Measurements from ENCODE around the gene KCNJ3.
A peak's percentile ranks its signal among the peaks of the same experiment; 100 is the strongest.

KCNJ3 gene

DNA sequence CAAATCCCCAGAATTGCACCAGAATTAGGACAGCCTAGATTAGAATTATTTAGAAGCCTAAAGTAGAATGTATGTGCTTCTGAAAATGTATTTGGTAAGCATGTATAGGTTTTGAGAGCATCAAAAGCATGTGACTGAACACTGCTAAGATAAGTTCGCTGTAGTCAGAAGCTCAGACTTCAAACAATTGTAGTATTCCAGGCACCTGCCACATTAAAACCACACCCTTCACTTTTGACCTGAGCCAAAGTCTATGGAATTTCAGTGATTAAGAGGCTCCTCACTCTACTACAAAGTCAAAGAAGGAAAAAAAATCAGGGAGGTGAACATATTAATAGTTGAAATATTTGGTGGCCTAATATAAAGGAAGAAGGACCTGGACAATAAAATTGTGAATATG, 8.2 kb downstream of the KCNJ3 start:
- peak; percentile 43 for DNase-seq (ENCODE audit: low spot score)

DNA sequence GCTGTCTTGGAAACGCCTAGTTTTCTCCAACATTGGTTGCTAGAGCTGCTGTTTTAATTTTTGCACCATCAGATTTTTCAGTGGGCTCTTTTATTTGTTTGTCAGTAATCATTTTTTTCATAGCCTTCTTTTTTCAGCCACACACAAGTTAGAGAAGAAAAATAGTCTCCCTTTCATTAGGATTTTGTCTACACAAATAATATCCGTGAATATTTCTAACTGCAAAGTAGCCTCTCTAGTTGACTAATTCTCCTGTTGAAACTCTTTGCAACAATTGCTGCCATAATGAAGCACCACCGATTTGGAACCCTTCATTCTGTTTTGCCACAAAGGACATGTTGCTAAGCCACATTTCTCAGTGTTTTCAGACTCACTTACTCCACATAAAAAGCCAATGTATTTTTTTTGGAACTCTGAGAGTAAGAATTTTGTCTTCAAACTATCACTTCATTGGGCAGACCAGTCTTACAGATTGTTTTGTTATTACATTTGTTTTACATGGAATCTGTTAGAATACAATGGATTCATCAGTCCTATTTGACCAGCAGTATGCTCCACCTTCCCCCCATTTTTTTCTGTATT, 9.6 kb downstream of the KCNJ3 start:
- DNase-seq (ENCODE audit: low spot score): no peak

DNA sequence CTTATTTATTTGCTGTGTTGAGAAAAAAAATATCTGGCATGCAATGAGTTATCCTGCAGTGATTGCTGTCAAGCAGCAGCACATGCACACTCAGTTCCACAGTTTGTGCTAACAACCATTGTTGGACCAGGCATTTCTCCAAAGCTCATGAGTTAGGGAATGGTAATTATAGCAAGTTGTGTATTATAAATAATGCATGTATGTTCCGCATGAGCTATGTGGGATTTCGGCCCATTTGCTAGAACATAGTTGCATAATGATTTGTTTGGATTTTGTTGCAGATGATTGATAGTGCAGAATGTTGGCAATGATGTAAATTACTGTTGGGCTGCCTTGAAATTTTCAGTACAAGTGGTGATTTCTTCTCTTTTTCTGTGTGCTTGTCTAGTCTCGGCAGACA, 10.7 kb downstream of the KCNJ3 start:
- no peak for DNase-seq (ENCODE audit: low spot score)

DNA sequence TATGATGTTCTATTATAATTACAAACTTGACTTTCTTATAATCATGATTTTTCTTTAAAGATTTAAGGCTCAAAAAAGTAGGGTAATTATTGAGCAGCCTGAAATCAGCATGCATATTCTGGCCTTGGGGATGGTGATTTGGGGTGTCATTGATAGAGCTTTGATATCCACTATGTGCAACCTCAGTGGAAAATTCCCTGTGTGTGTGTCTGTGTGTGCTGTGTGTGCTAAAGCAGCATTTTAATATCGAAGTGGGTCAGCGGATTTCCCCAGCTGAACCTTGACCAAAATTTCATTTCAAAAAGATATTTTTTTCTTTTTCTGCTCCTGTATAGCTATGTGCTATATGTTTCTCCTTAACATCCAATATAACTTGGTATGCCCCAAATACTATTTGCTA, 11.6 kb downstream of the KCNJ3 start:
- no peak for DNase-seq (ENCODE audit: low spot score)

DNA sequence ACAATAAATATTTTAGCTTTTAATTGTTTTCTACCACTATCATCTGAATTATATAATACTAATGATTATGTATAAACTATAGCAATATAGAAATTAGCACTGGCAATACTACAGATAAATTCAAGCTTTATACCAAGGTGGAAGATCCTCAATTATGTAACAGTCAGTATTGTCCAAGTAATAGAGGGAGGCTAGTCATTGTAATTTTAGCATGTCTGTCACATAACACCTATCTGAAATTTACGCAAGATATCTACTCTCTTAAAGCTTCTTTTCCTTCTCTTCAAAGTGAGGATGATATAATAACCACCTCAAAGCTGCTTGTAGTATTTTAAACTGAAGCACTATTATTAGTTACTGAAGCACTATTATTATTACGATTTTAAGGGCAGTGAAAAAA, 12.2 kb downstream of the KCNJ3 start:
- no peak for DNase-seq (ENCODE audit: low spot score)

DNA sequence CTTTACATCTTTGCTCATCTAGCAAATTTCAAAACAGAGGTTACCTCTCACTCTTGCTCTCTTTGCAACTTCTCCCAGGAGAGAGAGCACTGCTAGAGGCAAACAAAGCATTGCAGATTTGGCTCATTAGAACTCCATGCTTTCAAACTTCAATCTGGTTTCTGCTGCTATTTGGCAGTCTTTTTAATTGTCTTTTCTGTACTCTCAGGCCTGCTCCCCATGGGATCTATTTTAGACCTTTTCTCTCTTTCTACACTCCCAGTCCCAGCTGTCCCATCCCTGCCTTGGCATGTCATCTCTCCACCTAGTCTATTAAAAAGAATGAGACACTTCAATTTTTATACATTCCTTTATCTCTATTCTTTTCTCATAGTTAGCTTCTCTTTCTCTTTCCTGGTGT, 15.2 kb downstream of the KCNJ3 start:
- no peak for DNase-seq (ENCODE audit: low spot score)

DNA sequence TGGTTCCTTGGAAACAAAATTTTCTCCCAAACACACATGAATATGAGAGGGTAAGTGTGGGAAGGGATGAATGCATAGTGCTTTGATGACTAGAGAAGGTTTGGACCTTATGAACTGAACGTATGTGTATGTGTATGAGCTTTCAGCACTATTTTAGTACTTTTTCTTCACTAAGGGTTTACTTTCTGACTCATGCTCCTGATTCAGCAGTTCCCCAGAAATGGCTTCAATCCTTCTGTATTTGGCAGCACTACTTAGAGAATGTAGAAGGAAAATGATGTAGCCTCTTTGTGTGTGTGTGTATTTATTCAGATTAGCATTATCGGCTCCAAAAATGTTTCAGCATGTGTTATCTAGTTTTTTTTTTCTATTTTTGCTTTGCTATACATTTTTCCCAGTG, 22.2 kb downstream of the KCNJ3 start:
- DNase-seq (ENCODE audit: low spot score): no peak

DNA sequence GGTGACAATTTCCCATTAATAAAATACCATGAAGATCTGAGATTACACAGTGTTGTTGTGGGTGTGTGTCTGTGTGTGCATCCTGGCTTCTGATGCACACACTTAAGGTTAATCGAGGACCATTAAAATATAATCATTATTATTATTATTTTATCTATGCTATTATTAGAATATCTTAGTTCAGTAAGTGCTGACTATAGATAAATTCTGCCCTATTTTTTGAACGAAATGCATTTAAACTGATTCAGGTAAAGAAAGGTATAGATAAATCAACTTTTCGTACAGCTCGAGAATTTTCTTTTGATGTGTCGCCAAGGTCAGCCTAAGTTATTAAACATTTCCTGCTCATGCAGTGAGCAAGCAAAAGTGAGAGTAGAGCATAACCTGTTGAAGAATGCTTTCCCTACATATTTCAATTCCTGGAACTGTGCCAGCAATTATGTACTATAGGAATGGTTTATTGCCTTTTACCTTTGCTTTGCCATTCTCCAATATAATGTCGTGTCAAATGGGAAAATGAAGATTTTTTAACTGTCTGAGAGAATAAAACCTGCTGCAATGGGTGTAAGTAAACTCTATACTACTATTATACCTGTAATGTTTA, 25.8 kb downstream of the KCNJ3 start:
- DNase-seq (ENCODE audit: low spot score): no peak

DNA sequence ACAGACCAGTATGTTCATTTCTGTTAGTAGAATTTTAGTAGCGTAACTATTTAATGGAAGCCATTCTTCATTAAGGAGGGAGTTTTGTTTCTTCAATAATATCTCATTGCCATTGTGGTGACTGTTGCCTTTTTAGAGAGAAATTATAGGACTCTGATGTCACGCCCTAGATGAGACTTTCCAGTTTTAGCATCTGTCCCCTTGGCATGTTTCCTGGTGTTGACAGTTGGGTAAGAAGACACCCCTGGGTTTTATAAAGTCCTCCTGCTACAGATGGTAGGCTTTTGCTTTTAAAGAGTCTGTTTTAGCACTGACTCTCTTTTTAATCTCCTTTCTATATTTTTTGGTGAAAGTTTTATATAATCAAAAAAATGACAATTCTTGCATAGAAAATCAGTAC, 41.9 kb downstream of the KCNJ3 start:
- DNase-seq (ENCODE audit: low spot score): no peak

DNA sequence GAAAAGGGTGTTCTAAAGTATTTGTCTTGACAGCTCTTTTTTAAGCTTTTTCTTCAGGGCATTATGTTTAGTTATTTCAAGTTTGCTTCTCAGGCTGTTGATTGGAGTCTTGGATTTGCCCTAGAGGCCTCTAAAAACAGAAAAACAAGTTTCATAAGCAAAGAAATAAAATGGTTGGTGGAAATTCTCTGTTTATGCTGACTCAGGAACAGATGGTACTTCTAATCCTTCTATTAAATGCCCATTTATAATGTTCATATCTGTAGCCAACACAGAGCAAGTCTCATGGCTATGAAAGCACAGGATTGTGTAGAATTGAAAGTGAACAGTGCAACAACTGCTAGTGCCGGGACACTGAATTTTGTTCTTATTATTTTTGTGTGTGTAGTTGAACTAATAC, 60.4 kb downstream of the KCNJ3 start:
- no peak for DNase-seq (ENCODE audit: low spot score)

DNA sequence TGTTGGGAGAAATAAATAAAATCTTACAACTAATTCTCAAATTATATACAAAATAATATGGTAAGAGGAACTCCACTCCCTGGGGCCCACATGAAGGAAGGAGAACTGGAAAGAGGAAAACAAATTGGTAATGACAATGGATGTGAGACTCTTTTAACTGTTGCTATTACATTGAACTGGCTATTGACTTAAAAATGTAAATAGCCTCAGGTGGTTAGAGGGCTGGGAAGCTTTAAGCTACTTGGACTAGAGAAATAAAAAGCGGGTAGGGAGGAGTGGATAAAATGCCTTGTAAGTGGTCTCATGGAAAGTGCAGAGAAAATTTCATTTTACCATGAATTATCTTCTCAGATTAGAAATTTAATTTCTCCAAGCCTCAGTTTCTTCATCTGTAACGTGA, 64.1 kb downstream of the KCNJ3 start:
- DNase-seq (ENCODE audit: low spot score): no peak

DNA sequence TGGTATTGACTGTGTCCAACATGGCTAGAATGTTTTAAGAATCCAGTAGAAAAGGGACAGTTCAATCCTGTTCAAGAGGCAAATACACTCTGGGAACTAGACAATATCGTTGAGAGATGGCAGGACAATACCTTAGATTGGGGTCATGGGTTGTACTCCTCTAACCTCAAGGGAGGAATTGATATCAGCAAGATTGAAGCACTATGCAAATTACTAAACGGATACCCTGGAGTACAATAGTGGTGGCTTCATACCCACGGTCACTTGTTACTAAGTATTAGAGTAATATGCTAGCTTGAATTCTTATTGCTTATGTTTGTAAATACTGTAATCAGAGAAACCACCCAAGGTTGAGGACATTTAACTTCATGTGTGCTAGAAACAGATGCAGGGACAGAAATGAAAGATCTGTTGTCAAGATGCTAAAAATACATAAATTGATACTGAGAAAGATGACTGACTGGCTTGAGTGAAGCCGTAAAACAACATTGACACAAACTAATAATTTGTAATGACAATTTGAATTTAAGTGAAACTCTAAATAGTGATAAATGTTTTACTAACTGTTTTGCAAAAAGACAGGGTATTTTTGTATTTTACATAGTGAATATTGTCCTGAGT, 73.3 kb downstream of the KCNJ3 start:
- no peak for DNase-seq (ENCODE audit: low spot score)

DNA sequence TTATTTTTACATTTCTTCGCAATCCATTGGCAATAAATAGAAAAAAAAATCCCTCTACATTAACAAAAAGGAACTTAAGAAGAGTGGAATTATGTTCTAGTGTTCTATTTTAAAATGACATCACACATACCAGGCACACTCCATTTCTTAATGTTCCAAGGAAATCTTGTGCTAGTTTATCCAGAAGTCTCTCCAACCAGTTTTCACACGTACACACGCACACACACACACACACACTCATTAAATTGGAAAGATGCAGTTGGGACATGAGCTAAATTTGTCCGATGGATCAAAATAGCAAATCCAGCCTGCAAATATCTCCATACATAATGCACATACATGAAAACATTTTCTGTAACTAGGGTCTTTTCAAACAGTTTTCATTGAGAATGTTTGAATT, 78.3 kb downstream of the KCNJ3 start:
- DNase-seq (ENCODE audit: low spot score): no peak

DNA sequence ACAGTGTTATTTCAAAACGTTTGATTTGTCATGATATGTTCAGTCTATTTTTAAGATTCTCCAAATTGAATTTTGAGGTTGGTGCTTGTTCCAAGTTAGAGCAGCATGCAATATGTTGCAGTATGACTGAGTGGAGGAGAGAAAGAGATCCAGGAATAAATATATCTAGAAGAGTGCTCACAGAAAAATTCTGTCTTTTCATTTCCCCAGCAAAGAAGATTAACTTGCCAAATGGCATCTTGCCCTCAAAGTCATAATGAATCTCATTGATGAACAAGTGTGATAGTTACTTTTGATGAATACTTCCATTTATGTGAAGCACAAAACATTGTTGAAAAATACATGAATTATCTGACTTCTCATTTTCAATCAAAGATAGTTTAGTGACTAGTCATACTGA, 95.9 kb downstream of the KCNJ3 start:
- DNase-seq (ENCODE audit: low spot score): no peak

DNA sequence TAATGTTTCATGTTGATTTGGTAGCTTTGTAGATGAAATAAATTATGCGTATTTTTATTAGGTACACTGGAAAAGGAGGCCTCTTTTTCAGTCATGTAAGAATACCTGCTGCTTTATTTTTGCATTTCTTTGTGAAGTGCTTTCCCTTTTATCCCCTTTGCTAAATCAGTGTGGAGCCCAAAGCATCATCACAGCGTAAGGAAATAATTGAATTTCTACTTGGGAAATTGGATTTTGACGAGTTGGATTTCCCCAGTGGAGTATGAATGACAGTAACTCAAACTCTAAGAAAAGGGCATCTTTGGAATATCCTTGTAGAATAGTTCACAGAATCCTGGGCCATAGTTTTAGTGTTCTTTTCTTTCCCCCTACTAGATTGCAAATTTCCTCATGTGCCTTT, 97.2 kb downstream of the KCNJ3 start:
- DNase-seq (ENCODE audit: low spot score): no peak

DNA sequence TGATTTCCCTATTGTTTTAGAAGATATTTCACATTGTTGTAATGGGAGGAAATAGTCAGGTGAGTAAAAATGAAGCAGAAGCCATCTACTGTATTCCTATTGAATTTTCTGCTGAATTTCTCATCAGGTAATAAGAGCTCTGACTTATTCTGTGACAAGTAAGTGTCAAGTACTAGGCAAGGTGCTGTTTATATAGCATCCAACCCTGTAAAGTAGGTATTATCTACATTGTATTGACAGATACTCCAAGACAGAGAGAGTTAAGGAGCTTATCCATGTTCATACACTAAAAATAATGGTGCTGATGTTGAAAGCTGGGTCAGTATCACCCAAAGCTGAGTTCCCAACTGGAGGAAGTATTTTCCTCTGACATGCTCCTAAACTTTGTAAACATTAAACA, 106.0 kb downstream of the KCNJ3 start:
- no peak for DNase-seq (ENCODE audit: low spot score)

DNA sequence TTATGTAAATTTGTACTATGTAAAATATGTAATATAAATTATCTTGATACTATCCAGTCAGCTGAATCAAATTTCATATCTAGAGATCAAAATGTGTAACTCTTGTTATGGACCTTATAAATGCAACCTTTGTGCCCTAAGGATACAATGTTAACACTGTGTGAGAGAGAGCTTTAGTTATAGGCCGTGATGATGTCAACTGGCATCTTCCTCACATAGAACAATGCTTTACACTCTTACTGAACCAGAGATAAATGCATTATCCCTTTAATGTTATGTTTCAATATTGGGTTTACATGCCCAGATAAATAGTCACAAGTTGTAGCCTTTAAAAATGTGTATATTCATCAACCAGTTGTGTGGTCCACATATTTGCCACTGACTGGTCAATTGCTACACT, 115.1 kb downstream of the KCNJ3 start:
- no peak for DNase-seq (ENCODE audit: low spot score)

DNA sequence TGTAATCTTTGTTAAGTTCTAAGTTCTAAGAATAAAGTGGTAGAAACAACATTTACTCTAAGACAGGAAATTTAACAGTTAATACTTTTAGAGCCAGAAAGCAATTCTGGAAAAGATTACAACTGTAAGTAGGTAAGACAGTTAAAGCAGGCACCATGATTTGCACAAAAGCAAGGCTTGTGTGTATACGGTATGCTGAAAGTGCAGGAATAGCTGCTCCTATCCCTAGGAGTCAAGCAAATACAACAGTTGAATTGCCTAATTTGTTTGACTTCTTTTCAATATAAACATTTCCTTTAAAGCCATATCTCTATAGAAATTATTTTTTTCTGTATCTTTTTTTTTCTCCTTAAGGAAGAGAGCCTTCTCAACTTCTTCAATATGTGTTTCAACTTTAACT, 116.4 kb downstream of the KCNJ3 start:
- DNase-seq (ENCODE audit: low spot score): no peak

DNA sequence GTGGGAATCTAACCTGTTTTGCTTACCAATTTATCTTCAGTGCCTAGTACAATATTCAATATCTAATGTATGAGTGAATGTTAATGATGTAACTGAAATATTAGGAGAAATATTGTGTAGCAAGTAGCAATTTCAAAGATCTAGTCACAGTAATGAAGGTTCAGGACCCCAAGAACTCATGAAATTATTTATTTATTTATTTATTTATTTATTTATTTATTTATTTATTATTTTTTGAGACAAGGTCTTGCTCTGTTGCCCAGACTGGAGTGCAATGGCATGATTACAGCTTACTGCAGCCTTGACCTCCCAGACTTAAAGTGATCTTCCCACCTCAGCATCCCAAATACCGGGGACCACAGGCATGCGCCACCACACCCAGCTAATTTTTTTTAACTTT, 126.9 kb downstream of the KCNJ3 start:
- no peak for DNase-seq (ENCODE audit: low spot score)

DNA sequence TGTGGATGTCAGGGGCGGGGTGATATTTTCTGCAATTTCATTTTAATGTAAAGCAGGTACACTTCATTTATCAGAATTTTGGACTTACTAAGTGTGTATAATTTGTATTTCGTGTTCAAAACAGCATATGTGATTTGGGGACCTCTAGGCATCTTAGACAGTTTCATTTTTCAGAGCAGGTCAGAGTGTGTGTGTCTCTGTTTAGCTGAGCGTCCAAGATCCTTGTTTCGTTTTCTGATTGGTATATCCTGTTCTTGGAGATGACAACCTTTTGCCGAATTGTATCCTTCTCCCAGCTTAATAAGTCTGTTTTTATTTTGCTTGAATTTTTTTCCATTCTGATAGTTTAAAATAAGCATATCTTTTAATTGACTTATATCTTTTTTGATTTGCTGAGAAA, 128.3 kb downstream of the KCNJ3 start:
- DNase-seq (ENCODE audit: low spot score): no peak

DNA sequence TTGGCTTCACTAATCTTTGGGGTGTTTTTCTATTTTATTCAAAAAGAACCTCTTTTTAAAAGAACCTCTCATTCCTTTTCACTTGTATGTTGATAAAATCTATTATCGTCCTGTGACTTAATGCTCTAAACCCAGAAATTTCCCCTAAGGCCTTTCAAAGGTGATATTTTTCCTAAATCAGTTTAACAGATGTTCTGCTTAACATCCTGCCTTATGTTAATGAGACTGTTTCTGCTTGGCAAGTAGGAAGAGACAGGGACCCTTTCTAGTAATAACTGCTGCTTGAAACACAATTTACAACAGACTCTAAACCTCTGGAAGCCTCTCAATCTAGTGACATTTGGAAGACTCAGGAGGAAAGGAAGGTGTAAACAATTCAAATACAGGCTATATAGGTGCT, 128.8 kb downstream of the KCNJ3 start:
- DNase-seq (ENCODE audit: low spot score): no peak

DNA sequence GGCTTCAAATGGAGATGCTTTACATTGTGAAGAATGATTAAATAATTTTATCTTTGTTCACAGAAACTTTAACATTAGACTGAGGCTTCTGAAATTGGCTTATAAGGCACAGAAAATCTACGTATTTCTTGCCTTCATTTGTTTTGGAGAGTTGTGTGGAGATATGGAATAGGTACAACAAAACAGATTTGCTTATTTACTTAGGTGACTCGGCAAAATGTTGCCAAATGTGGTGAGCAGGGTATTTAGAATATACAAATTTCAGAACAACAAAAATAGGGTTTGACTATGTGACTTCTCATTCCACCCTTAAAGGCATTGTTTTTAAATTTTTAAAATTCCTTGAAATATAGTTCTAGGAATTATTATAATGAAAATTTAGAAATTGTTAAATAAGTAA, 134.2 kb downstream of the KCNJ3 start:
- DNase-seq (ENCODE audit: low spot score): no peak

DNA sequence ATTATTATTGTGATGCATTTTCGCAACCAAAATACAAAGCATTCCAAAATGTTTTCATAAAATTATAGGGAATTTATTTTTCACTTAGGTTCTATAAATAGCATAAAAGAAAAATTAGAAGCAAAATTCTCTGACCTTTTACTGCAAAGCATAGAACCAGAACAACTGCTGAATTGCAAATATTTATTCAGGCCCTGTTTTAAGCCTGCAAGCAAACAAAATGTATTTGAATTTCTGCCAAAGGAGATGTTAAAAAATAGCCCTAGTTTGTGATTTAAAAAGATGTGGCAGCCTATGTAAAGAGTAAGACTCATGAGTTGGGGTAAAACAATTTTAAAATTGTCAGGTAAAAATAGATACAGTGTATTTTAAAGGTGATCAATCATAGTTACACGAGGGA, 138.1 kb downstream of the KCNJ3 start:
- no peak for DNase-seq (ENCODE audit: low spot score)

DNA sequence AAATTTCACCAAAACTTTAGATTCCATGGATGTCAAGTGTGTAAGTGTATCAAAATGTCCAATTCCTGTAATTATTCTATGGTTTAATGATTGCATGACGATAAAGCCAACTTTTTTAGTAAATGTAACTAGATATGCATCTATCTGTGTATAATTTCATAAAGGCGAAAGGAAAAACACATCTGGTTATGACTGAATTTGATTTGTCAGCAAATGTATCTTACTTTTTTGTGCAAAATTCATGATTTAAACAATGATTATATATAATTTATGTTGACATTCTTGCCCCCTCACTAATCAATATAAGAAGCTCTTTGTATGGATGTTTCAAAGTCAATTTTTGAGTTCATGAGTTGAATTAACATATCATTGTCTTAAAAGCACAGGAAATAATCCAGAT, 138.5 kb downstream of the KCNJ3 start:
- DNase-seq (ENCODE audit: low spot score): no peak

All from SW480 (cell line).